ENCODE results near the gene SLC30A4.

Gene SLC30A4

DNA sequence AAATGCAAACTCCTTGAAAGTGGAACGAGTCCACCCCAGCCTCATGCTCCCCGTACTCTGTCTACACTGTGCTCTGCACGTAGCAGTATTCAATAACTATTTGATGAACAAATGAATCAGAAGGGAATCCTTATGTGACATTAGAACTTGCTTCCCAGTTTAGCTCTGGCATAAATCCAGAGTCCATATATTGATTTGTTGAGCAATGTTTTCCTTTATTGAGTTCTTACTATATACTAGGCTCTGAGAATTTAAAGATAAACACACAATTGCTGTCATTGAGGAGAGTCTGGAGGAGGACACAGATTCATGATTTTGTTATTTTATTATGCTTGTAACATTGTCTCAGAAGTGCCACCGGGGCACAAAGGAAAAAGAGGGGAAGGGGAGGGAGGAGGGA, 73.2 kb downstream of the SLC30A4 start:
- no peak for DNase-seq

- DNase-seq = no peak
Observed at GRCh38 chr15:45448066-45448915, 74.3 kb downstream of the SLC30A4 start.

- no peak for DNase-seq
Observed at GRCh38 chr15:45443645-45444044, 78.9 kb downstream of the SLC30A4 start.

DNA sequence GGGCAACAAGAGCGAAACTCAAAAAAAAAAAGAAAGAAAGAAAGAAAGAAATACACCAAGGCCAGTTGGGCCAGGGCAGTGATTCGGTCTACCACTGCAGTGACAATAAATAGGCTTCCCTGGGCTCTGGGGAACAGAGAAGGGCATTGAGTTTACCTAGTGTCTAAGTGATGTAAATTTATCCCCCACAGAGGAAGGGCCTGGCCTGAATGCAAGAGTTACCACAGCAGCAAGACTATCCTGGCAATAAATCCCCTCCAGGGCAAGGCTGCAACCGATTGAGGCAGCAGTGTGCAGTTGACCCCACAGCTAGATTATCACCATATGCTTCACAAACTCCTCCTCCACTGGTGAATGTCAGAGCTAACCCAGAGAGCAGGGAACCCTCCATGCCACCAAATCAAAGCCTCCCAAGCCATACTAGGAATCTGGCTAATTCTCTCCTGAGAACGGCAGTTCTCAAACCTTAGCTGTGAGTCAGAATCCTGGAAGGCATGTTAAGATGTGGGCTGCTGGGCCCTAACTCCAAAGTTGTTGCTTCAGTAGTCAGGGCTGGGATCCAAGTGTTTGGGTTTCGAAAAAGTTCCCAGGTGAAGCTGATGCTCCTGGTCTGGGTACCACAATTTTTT, 79.9 kb downstream of the SLC30A4 start:
- no peak for DNase-seq

GRCh38 chr15:45441686-45442085, 80.9 kb downstream of the SLC30A4 start:
- DNase-seq = no peak

GRCh38 chr15:45441036-45441435, 81.5 kb downstream of the SLC30A4 start:
- DNase-seq = no peak

DNA sequence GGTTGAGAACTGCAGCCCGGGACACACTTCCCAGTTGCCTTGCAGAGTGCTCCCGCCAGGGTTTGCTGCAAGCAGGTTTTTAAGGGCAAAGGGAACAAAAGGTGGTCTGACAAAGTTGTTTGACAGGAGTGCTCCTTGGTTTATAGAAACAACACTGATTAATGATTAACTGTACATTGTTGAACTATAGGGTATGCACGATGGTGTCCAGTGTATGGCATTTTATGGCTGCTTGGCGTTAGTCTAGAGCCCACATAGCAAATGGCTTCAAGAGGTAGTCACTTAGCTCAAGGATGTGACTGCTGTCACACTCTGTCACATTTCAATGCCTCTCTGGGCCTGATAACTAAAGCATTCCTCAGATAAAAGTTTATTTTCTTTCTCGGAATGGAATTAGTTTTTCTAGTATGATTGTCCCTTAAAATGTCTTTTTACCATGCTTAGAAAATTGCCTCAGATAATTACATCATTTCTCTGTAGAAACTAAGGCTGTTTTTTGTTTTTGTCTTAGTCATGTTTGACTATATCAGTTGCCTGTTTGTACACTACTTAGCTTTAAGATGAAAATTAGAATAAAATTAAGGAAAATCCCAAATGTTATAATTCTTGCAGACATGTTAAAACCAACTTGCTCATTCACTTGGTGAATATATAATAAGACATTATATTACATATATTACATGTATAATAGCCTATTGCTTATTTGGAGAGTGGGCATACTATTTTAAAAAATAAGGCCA, 82.9 kb downstream of the SLC30A4 start:
- no peak for DNase-seq

- DNase-seq = no peak
Observed at GRCh38 chr15:45435124-45435903, 87.2 kb downstream of the SLC30A4 start.

- DNase-seq = no peak
Observed at GRCh38 chr15:45434078-45434567, 88.4 kb downstream of the SLC30A4 start.

DNA sequence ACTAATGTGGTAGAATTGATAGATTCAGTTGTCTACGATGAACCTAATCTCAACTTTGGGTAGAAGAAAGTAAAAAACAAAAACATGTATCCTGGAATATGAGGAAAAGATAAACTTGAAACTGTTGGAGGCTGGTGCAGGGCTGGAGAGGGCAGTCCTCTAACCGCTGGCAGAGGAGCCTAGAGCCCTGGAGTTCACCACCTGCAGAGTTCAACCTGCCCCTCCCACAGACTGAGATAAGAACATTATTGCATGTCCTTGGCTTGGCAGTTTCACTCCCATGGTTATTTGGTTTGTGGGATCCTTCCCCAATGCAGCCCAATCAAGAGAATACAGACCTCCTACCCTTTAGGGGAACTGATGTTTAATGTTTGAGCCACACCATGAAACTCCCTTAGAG, 91.0 kb downstream of the SLC30A4 start:
- DNase-seq = no peak

- DNase-seq = no peak
Observed at GRCh38 chr15:45429941-45430792, 92.4 kb downstream of the SLC30A4 start.

Measured in DMS 273 treated with DMSO at 0.1 percent for 48 hours (cell line).